ENCODE results near the gene SLC13A3.
A peak's percentile ranks its signal among the peaks of the same experiment; 100 is the strongest.

SLC13A3 gene

DNA sequence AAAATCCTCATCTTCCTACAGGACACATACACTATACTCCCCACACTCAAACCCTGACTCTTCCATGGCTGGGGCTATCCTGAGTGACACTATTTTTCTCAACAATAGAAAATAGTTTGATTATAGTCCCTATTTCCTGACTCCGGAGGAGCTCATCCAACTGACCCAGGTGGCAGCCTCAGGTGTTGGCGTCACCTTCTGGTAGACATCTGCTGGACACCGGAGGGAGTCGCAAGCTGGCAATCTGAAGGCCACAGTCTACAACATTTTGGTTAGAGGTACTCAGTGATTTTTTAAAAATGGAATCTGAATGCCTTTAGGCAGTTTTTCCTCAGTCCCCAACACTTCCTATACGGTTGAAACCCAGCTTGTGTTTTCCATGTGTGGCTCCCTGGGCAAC, 68.6 kb downstream of the SLC13A3 start:
- Mint-ChIP-seq H3K27me3 (peaks cover 3% of the 10 kb centered on the region), H3K9me3 (no peaks in the 10 kb centered on the region), H3K4me3 (no peak overlapping the region), H3K27ac (no peak overlapping the region), H3K36me3 (ENCODE audit: low read depth) (no peaks in the 10 kb centered on the region), H3K4me1 (no peaks in the 10 kb centered on the region)
- DNase-seq (no peak), ATAC-seq (no peak)

DNA sequence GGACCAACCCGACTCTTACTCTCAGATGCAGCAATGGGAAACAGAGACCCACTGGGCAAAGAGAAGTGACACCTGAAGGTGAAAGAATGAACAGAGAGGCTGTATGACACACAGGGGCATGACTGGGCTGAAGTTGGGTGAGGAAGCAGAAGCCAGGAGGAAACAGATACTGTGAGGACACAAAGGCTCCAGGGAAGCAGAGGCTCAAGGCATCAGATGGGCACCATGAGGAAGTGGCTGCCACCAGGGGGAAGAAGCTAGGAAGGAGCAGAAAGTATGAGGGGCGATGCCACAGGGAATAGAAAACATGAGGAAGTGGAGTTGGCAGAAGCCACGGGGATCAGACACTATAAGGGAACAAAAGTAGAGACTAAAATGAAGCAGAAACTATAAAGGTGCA, 69.9 kb downstream of the SLC13A3 start:
- Mint-ChIP-seq H3K4me1 (no peaks in the 10 kb centered on the region), H3K27me3 (peaks cover 3% of the 10 kb centered on the region)
- no peak for DNase-seq

GRCh38 chr20:46580613-46581205, 70.5 kb downstream of the SLC13A3 start:
- H3K36me3 Mint-ChIP-seq (ENCODE audit: low read depth), result no peaks in the 10 kb centered on the region
- peaks cover 3% of the 10 kb centered on the region for H3K27me3 Mint-ChIP-seq
- no peaks in the 10 kb centered on the region for H3K9me3 Mint-ChIP-seq
- peaks cover 6% of the 10 kb centered on the region for H3K4me1 Mint-ChIP-seq
- H3K27ac Mint-ChIP-seq, result no peak overlapping the region
- ATAC-seq (no peak), DNase-seq (no peak)
- H3K4me3 Mint-ChIP-seq, result no peak overlapping the region

More for the DNA sequence above, 69.9 kb downstream of the SLC13A3 start:
- H3K4me3 Mint-ChIP-seq, result no peak overlapping the region
- no peaks in the 10 kb centered on the region for H3K9me3 Mint-ChIP-seq
- no peak overlapping the region for H3K27ac Mint-ChIP-seq
- ATAC-seq, result no peak
- no peaks in the 10 kb centered on the region for H3K36me3 Mint-ChIP-seq (ENCODE audit: low read depth)

- DNase-seq, result no peak
- no peak overlapping the region for H3K4me3 Mint-ChIP-seq
- ATAC-seq, result no peak
- peaks cover 3% of the 10 kb centered on the region for H3K27me3 Mint-ChIP-seq
- no peaks in the 10 kb centered on the region for H3K9me3 Mint-ChIP-seq
- no peak overlapping the region for H3K27ac Mint-ChIP-seq
- no peaks in the 10 kb centered on the region for H3K36me3 Mint-ChIP-seq (ENCODE audit: low read depth)
- H3K4me1 Mint-ChIP-seq, result peaks cover 9% of the 10 kb centered on the region
Measured at GRCh38 chr20:46578745-46579144, 72.5 kb downstream of the SLC13A3 start.

- H3K4me1 Mint-ChIP-seq, result peaks cover 9% of the 10 kb centered on the region
- no peak overlapping the region for H3K4me3 Mint-ChIP-seq
- peaks cover 5% of the 10 kb centered on the region for H3K27me3 Mint-ChIP-seq
- no peak overlapping the region for H3K27ac Mint-ChIP-seq
- ATAC-seq, result no peak
- DNase-seq, result no peak
- no peaks in the 10 kb centered on the region for H3K36me3 Mint-ChIP-seq (ENCODE audit: low read depth)
- H3K9me3 Mint-ChIP-seq, result no peaks in the 10 kb centered on the region
Measured at GRCh38 chr20:46576774-46577395, 74.4 kb downstream of the SLC13A3 start.

DNA sequence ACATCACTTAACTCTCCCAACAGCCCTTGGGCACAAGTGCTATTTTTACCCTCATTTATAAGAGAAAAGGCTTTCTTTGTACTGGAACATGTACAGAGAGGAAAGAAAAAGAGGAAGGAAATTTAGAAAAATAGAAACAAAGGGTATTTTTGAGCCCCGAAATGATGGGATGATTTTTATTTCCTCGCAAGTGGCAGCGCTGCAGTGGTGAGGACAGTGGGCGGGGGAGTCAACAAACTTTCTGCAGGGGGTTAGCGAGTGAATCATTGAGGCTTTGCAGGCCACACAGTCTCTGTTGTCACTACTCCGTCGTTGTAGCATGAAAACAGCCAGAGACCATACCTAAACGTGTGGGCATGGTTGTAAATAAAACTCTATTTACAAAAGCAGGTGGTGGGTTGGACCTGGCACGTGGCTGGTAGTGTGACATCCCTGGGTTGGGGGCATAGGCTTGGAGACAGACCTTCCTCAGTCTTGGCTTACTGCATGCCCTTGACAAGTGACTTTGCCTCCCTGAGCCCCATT, 75.3 kb downstream of the SLC13A3 start:
- peak; percentile 33 for DNase-seq
- Mint-ChIP-seq H3K27me3 (peaks cover 5% of the 10 kb centered on the region), H3K36me3 (ENCODE audit: low read depth) (no peaks in the 10 kb centered on the region), H3K4me3 (no peak overlapping the region), H3K4me1 (peaks cover 9% of the 10 kb centered on the region), H3K9me3 (no peaks in the 10 kb centered on the region), H3K27ac (no peak overlapping the region)
- ATAC-seq, result no peak

DNA sequence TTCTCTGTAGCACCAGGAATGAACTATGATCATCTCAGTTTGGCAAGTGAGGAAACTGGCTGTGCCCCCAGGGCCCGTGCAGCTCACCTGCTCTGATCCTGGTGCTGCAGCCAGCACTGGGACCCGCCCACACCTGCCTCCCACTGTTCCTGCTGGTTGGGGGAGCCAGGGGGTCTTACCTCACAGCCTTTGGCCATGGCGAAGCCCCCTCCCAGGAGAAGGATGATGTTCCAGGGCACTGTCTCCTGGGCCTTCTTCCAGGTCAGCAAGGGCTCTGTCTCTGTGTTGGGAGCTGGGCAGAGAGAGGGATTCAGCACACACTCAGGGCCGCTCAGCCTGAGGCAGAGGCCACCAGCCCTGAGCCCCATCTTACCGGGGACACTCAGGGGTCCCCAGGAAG, 75.9 kb downstream of the SLC13A3 start:
- no peak for ATAC-seq
- no peaks in the 10 kb centered on the region for H3K36me3 Mint-ChIP-seq (ENCODE audit: low read depth)

GRCh38 chr20:46573788-46574584, 77.3 kb downstream of the SLC13A3 start:
- ATAC-seq (no peak), DNase-seq (no peak)
- Mint-ChIP-seq H3K27ac (no peak overlapping the region), H3K27me3 (peaks cover 5% of the 10 kb centered on the region), H3K4me3 (no peak overlapping the region), H3K9me3 (no peaks in the 10 kb centered on the region), H3K4me1 (peaks cover 9% of the 10 kb centered on the region), H3K36me3 (ENCODE audit: low read depth) (no peaks in the 10 kb centered on the region)

More for the DNA sequence above, 75.9 kb downstream of the SLC13A3 start:
- no peak for DNase-seq
- Mint-ChIP-seq H3K4me1 (peaks cover 9% of the 10 kb centered on the region), H3K27me3 (peaks cover 5% of the 10 kb centered on the region), H3K4me3 (no peak overlapping the region), H3K27ac (no peak overlapping the region), H3K9me3 (no peaks in the 10 kb centered on the region)

- Mint-ChIP-seq H3K9me3 (no peaks in the 10 kb centered on the region), H3K4me3 (no peak overlapping the region), H3K36me3 (ENCODE audit: low read depth) (no peaks in the 10 kb centered on the region), H3K4me1 (peaks cover 9% of the 10 kb centered on the region), H3K27me3 (peaks cover 4% of the 10 kb centered on the region), H3K27ac (no peak overlapping the region)
- ATAC-seq (no peak), DNase-seq (no peak)
Measured at GRCh38 chr20:46573234-46573633, 78.0 kb downstream of the SLC13A3 start.

DNA sequence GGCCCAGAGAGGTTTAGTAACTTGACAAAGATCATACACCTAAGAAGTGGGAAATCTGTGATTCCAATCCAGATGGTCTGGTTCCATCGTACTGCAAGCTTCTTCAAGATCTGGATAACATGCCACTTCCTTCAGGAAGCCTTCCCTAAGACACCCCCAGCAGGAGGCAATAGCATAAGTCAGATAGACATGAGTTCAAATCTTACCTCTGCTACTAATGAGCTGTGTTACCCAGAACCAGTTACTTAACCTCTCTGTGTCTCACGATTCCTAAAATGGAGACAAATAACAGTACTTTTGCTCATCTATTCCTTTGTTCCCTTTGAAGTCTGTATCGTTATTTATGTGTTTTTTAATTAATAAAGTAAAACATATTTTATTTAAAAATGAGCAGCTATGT, 78.5 kb downstream of the SLC13A3 start:
- H3K27me3 Mint-ChIP-seq, result peaks cover 4% of the 10 kb centered on the region
- H3K27ac Mint-ChIP-seq, result no peak overlapping the region
- no peaks in the 10 kb centered on the region for H3K36me3 Mint-ChIP-seq (ENCODE audit: low read depth)
- DNase-seq, result no peak
- ATAC-seq, result no peak
- H3K4me3 Mint-ChIP-seq, result no peak overlapping the region
- no peaks in the 10 kb centered on the region for H3K9me3 Mint-ChIP-seq
- H3K4me1 Mint-ChIP-seq, result peaks cover 9% of the 10 kb centered on the region

GRCh38 chr20:46572153-46572552, 79.1 kb downstream of the SLC13A3 start:
- Mint-ChIP-seq H3K36me3 (ENCODE audit: low read depth) (no peaks in the 10 kb centered on the region), H3K4me3 (no peak overlapping the region), H3K27me3 (peaks cover 9% of the 10 kb centered on the region), H3K27ac (no peak overlapping the region), H3K4me1 (peaks cover 9% of the 10 kb centered on the region), H3K9me3 (no peaks in the 10 kb centered on the region)
- ATAC-seq, result no peak
- no peak for DNase-seq

DNA sequence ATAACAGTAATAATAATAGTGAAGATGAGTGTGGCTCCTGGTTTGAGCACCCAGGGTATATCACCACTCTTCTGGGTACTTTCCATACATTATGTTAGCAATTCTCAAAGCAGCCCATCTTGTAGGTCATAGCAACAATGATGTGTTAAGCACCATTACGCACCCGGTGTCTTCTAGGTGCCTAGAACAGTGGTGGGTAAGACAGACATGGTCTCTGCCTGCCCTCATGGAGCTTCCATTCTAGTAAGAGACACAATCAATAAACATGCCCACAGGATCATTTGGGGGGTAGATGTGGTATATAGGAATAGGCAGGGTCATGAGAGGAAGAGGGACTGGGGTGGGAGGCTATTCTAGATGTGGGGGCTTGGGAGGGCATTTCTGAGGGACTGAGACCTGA, 79.8 kb downstream of the SLC13A3 start:
- Mint-ChIP-seq H3K4me1 (peaks cover 9% of the 10 kb centered on the region), H3K9me3 (no peaks in the 10 kb centered on the region), H3K27ac (no peak overlapping the region), H3K4me3 (no peak overlapping the region), H3K36me3 (ENCODE audit: low read depth) (no peaks in the 10 kb centered on the region), H3K27me3 (peaks cover 10% of the 10 kb centered on the region)
- ATAC-seq (no peak), DNase-seq (no peak)

DNA sequence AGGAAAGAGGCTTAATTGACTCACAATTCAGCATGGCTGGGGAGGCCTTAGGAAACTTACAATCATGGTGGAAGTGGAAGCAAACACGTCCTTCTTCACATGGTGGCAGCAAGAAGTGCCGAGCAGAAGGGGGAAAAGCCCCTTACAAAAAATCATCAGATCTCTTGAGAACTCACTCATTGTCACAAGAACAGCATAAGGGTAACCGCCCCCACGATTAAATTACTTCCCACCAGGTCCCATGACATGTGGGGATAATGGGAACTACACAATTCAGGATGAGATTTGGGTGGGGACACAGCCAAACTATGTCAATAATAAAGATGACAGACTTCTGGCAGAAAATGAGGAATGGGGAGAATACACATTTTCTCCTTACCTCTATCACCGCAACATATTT, 80.3 kb downstream of the SLC13A3 start:
- ATAC-seq (no peak), DNase-seq (no peak)
- Mint-ChIP-seq H3K36me3 (ENCODE audit: low read depth) (no peaks in the 10 kb centered on the region), H3K27me3 (peaks cover 11% of the 10 kb centered on the region), H3K4me1 (peaks cover 6% of the 10 kb centered on the region), H3K9me3 (no peaks in the 10 kb centered on the region), H3K4me3 (no peak overlapping the region), H3K27ac (no peak overlapping the region)

DNA sequence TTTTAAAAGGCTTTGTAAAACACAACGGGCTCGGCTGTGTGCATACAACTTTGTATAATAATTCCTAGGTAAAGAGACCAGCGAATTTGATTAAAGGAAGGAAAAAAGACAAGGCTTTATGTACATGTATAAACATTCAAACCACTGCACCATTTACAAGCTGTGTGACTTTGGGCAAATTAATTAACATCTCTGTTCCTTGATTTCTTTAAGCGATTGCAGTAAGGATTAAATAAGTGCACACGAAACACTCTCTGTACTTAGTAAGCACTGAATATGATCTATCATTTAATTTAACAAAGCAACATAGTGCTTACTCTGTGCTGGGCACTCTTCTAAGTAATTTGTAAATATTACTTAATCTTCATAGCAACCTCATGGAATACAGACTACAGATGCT, 81.3 kb downstream of the SLC13A3 start:
- Mint-ChIP-seq H3K9me3 (no peaks in the 10 kb centered on the region), H3K27me3 (peaks cover 11% of the 10 kb centered on the region), H3K4me1 (peaks cover 3% of the 10 kb centered on the region), H3K36me3 (ENCODE audit: low read depth) (no peaks in the 10 kb centered on the region), H3K27ac (no peak overlapping the region), H3K4me3 (no peak overlapping the region)
- ATAC-seq, result no peak
- no peak for DNase-seq

- no peaks in the 10 kb centered on the region for H3K4me1 Mint-ChIP-seq
- H3K27ac Mint-ChIP-seq, result no peak overlapping the region
- DNase-seq (no peak), ATAC-seq (no peak)
- H3K36me3 Mint-ChIP-seq (ENCODE audit: low read depth), result no peaks in the 10 kb centered on the region
- H3K4me3 Mint-ChIP-seq, result no peak overlapping the region
- no peaks in the 10 kb centered on the region for H3K9me3 Mint-ChIP-seq
- peaks cover 11% of the 10 kb centered on the region for H3K27me3 Mint-ChIP-seq
Measured at GRCh38 chr20:46568570-46569129, 82.6 kb downstream of the SLC13A3 start.

Measured in activated naive CD8-positive, alpha-beta T cell treated with anti-CD3 and anti-CD28 coated beads, Interleukin-2, amount 50 U/mL, for 24 hours (primary cell).